GM21529 (cell line): ENCODE results near the gene ZNF786.
"Not testable (repeated sequence)": the region's sequence is repeated elsewhere in the genome, so short reads cannot be mapped to it uniquely, and the experiment has no call there.

Source experiments
- ATAC-seq: cut with Tn5 transposase; IDR thresholded peaks from one replicate; pipeline ENCODE4 v1.9.1; 2021; ENCODE audit not compliant: unreplicated experiment

The ZNF786 gene

GRCh38 chr7:149038641-149039040 is 51.9 kb downstream of the ZNF786 start:
- not testable (repeated sequence) for ATAC-seq

GRCh38 chr7:149036676-149037075 is 53.8 kb downstream of the ZNF786 start:
- ATAC-seq: no peak

- ATAC-seq: no peak
Measured at GRCh38 chr7:149031353-149031910, 59.1 kb downstream of the ZNF786 start.

DNA sequence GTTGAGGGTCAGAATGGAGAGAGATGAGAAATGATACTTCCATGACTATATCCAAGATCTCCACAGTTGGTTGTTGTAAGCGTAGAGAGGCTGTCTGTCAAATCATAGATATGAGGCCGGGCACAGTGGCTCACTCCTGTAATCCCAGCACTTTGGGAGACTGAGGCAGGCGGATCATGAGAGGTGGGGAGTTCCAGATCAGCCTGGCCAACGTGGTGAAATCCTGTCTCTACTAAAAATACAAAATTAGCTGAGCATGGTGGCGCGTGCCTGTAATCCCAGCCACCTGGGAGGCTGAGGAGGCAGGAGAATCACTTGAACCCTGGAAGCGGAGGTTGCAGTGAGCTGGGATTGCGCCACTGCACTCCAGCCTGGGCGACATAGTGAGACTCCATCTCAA is 60.1 kb downstream of the ZNF786 start:
- ATAC-seq: not testable (repeated sequence)

DNA sequence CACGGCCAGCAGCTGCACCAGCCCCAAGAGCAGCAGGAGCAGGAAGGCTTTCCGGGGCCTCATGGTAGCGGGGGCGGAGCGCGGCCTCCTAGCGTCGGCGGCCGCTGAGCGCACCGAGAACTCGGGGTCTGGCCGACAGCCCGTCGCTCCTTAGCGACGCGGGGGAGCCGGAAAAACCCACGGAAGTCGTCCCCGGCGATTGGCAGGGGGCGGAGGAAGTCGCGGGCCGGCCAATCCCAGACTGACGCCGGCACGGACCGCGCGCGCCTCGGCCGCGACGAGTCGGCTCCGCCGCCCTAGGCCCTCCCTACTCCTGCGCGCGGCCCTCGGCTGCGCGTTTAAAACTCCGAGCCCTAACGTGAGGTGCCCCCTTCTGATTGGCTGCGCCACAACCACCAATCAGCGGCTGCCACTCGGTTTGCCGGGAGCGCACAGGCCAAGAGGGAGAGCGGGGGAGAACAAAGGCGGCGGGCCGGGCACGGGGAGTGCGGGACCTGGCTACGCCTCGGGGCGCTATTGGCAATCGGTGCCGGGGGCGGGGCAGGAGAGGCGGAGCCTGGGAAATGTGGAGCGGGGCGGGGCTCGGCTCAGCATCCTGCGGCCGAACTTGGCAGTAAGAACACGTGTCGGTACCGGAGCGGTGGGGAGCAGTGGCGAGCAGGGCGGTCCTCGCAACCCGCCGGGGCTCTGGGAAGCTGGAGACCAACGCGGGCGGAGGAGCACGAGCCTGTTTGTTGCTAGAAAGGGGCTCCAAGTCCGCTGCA is 62.0 kb downstream of the ZNF786 start, which contains the start of gene PDIA4:
PDIA4 (minus strand) TSS at position 160 of the 764 bp plus-strand sequence; CDS start at position 63, 97 bp downstream.
- ATAC-seq: peak; percentile 92

DNA sequence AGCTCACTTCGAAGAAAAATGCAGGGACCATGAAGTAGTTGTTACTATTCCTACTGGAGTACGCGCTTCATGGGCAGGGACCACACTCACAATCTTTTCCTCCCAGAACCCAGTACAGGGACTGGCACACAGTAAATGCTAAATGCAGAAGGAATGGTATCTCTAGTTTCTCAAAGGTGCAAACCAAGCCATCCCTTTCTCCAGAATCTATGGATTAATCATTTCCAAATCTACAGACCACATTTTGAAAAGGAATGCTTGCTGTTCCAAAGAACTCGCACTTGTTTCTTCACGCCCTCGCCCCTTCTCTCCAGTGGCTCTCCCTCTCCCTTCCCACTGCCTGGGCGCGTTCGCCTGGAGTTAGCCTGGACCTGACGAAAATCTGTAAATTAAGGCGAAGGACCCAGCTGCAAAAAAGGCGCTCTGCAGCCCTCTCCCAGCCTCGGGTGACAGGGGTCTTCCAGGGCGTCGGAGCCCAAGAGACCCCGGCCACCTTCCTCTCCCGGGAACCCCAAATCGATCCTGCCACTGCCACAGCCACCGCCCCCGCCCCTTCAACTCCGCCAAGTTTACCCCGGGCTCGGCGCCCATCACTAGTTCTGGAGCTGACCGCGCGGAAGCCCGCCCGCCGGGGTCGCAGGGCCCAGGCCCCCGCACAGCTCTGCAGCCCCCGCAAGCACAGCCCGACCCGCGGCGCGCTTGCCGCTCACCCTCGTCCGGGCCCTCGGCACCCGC is 62.7 kb downstream of the ZNF786 start:
- no peak for ATAC-seq

DNA sequence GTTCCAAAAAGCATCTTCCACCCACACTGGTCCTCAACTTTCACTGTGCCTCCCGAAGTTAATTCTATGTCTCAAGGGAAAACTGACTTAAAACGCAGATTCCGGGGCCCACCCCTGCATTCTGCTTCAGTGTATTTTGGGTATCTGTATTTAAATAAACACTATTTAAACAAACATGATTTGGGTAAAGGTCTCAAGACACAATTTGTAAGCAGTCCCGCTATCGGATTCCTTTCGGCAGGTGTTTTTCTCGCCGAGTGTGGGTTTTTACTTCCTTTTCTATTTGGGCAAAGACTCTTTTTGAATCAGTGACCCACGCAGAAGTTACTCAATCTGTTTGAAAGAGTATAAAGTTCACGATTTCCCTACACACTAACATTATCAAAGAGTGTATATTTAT is 63.5 kb downstream of the ZNF786 start:
- no peak for ATAC-seq

DNA sequence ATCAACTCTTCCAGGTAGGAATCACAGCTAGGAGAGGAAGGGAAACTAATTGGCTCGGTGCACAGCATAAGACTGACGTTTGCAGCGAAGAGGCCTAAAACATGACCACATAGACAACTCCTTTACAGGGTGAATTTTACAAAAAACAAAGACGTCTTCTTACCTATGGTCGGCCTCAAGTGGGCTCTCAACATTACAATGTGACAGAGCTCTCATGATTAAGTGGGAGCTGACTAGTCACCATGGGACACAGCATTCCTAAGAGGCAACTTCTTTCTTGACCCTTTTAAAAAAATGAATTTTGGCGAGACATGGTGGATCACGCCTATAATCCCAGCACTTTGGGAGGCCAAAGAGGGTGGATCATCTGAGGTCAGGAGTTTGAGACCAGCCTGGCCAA is 66.9 kb downstream of the ZNF786 start:
- no peak for ATAC-seq

DNA sequence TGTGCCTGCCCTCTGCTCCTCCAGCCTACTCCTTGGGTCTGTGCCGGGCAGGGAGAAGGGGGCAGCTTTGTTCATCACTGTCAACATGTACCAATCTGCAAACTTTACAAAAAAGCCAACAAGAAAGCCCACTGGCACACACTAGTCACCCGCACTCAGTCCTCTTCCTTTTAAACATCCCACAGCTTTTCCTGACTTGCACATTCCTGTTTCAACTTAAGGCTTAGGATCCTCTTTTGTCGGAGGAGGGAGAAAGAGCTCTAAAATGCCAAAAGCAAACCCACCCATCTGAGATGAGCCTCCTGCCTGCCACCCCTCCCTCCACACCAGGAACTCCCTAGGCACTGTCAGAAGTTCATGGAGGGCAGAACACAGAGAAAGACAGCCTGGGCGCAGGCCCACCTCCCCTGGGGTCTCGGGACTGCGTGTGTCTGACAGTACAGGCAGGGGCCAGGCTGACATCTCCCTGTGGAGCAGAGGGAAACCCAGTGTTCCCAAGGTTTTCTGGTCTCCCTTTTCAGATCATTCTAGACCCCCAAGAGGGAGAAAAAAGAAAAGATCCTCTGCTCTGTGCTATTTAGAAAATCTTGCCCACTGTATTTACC is 67.7 kb downstream of the ZNF786 start:
- no peak for ATAC-seq

DNA sequence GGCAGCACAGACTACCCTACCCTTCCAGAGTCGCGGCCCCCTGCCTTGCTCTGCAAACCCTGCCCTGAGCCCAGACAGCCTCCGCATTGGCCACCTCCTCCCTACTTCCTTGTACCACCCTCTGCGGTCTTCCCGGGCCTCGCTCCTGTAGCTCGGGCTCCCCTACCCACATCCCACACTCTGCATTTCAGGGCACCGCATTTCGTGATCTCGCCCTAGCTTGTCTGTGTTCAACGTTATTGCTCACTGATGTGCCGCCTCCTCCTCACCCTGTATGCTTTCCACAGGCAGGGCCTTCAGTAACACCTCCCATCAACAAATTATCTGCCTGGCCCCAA is 68.8 kb downstream of the ZNF786 start:
- ATAC-seq: peak; percentile 39

- ATAC-seq: no peak
Measured at GRCh38 chr7:149020483-149020882, 70.0 kb downstream of the ZNF786 start.
